DOHH2 (cell line): ENCODE results near the gene MMRN2.
"Not testable (repeated sequence)": the region's sequence is repeated elsewhere in the genome, so short reads cannot be mapped to it uniquely, and the experiment has no call there.

Source experiments
- CTCF ChIP-seq: fragments of 200-600 bp; sonication (generic); IDR thresholded peaks from one replicate; pipeline ENCODE4 v1.5.1; 2014; ENCODE audit warnings: antibody characterized with exemption, mild to moderate bottlenecking, low read depth, low read length; ENCODE audit not compliant: poor library complexity, severe bottlenecking
- EZH2phosphoT487 ChIP-seq: fragments of 200-600 bp; sonication (generic); IDR thresholded peaks from 2 replicates; pipeline ENCODE4 v1.6.1; 2017; ENCODE audit warnings: borderline replicate concordance, mild to moderate bottlenecking, antibody characterized with exemption, low read length, moderate library complexity, mixed read lengths

- not testable (repeated sequence) for TF ChIP-seq CTCF, EZH2phosphoT487
Measured at GRCh38 chr10:86940076-86940475, 17.3 kb downstream of the MMRN2 start.
